ENCODE data around the gene ITGB1BP1. TPM values are rescaled to one million over a fixed set of nuclear protein-coding genes. Genes with fewer than 3 reads are reported as not detected.
A peak's percentile ranks its signal among the peaks of the same experiment; 100 is the strongest.
"Not testable (repeated sequence)": the region's sequence is repeated elsewhere in the genome, so short reads cannot be mapped to it uniquely, and the experiment has no call there.

ITGB1BP1 gene
- total RNA-seq, 2 donors from 2014 or later, result 132 to 167 TPM

DNA sequence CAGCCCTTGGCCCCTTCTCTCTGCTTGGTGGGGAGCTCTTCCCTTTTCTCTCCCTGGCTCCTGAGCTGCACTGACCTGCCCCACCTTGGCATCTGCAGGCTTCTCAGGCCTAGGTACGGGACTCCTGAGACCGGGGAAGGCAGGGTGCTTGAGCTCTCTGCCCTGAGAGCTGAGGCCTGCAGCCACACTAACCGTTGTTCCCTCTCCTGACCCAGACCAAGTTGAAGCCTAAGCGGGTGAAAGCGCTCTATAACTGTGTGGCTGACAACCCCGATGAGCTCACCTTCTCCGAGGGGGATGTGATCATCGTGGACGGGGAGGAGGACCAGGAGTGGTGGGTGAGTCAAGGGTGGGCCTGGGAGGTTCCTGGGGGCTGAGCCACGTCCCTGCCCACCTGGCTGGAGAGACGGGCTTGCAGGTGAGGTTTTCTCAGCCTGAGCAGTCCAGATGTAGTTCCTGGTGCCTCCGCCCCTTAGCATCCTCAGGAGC, 22.2 kb downstream of the ITGB1BP1 start:
- Mint-ChIP-seq H3K9me3 (no peaks in the 10 kb centered on the region), H3K36me3 (no peaks in the 10 kb centered on the region), H3K27ac (no peak overlapping the region), H3K27me3 (no peaks in the 10 kb centered on the region), H3K4me3 (no peak overlapping the region), H3K4me1 (ENCODE audit: low read depth in 2 of 2) (no peaks in the 10 kb centered on the region)
- ATAC-seq (peak in 1 of 2 donors; percentile 28), DNase-seq (ENCODE audit: low spot score) (no peak)

DNA sequence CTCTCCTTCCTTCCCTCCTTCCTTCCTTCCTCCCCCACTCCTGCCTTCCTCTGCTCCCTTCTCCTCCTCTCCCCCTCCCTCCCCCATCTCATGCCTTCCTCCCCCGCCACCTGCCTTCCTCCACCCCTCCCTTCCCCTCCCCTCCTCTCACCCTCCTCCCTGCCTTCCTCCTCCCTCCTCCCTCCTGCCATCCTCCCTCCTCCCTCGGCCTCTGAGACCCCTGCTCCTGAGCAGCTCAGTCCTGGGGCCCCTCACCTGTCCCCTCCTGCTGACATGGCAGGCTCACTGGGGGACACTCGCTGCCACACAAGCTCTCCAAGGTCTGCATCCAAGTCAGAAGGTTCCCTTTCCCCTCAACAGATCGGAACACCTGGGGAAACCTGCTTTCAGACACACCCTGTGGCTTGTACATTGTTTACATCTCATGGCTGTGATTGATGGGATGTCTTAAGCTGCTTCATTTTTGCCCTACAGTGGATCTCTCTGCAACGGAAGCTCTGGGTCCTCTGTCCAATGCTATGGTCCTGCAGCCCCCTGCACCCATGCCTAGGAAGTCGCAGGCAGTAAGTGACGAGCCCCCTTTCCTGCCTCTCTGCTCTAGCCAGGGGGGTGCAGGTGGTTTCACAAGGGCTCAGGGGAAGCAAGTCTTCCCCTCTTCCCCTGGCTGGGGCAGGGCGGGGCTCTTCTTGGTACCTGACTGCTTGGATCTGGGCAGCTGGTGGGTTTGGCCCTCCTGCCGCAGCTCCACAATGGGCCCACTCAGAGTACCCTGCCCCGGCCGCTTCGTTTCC, 22.9 kb downstream of the ITGB1BP1 start:
- Mint-ChIP-seq H3K36me3 (no peaks in the 10 kb centered on the region), H3K9me3 (no peaks in the 10 kb centered on the region), H3K27ac (no peak overlapping the region), H3K4me3 (no peak overlapping the region), H3K27me3 (no peaks in the 10 kb centered on the region), H3K4me1 (ENCODE audit: low read depth in 2 of 2) (no peaks in the 10 kb centered on the region)
- no peak for ATAC-seq
- DNase-seq (ENCODE audit: low spot score), result no peak

DNA sequence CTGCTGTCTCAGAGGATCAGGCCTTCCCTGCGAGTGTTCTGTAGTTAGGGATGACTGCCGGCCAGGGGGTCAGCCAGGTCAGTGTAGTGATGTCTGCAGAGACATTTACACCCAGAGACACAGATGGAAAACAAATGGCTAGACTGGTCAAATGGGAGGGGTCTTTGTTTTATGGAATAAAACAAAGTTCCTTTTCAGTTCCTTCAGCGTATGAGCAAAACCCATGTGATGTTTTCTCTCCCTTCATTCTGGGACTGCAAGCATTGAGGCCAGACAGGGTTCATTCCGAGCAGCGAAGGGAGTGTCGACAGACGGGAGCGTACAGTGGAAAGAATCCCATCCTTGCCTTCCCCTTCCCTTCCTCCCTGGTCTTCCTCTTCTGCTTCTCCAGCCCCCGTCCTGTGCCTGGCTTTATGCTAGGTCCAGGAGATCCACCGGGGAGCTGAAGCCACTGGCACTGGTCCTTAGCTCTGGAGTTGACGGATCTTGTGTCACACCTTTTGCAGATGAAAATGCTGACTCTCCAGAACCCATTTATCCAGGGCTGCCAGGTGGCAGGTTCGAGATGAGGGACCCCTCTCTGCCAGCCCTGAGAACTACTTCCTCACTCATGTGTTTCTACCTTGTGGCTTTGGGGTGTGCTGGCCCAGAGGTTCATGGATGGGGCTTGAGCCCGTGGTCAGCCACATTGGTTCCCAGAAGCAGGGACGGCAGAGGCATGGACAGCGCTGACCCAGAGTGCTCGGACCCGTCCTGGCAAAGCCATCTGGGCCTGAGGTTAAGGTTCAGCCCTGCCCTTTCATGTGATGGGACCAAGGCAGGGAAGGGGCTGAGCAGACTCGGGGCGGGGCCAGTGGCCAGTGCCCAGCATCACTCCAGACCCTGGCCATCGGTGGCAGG, 24.2 kb downstream of the ITGB1BP1 start:
- Mint-ChIP-seq H3K9me3 (no peaks in the 10 kb centered on the region), H3K27me3 (no peaks in the 10 kb centered on the region)
- ATAC-seq, result no peak

DNA sequence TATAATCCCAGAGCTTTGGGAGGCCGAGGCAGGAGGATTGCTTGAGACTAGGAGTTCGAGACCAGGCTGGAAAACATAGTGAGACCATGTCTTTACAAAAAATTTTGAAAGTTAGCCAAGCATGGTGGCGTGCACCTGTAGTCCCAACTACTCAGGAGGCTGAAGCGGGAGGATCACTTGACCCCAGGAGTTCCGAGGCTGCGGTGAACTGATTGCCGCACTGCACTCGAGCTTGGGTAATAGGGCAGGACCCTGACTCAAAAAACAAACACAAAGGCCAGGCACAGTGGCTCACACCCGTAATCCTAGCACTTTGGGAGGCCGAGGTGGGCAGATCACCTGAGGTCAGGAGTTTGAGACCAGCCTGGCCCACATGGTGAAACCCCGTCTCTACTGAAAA, 25.1 kb downstream of the ITGB1BP1 start:
- H3K27ac Mint-ChIP-seq; H3K4me1 Mint-ChIP-seq (ENCODE audit: low read depth in 2 of 2); H3K4me3 Mint-ChIP-seq; DNase-seq (ENCODE audit: low spot score); H3K9me3 Mint-ChIP-seq; H3K36me3 Mint-ChIP-seq; H3K27me3 Mint-ChIP-seq; ATAC-seq: not testable (repeated sequence)

More for the DNA sequence above, 24.2 kb downstream of the ITGB1BP1 start:
- Mint-ChIP-seq H3K4me3 (no peak overlapping the region), H3K36me3 (no peaks in the 10 kb centered on the region), H3K27ac (no peak overlapping the region), H3K4me1 (ENCODE audit: low read depth in 2 of 2) (no peaks in the 10 kb centered on the region)
- no peak for DNase-seq (ENCODE audit: low spot score)

DNA sequence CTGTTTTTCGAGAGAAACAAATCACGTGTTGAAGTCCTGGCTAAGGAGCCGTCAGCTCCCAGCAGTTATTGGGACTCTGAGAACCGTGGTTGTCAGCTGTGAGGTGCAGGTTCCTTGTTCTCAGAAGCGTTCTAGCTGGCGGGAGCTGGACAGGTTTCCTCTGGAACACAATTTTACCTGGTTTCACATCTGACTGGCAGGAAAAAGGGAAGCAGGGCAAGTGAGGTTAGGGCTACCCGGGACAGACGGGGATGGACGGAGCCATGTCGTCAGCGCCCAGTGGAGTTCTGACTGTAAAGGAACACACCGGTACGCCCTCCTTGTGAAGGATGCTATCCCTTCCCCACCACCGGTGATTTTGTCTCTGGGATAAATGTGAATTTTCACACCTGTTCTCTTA, 26.1 kb downstream of the ITGB1BP1 start:
- Mint-ChIP-seq H3K36me3 (no peaks in the 10 kb centered on the region), H3K4me1 (ENCODE audit: low read depth in 2 of 2) (no peaks in the 10 kb centered on the region), H3K27me3 (no peaks in the 10 kb centered on the region), H3K27ac (no peak overlapping the region), H3K9me3 (no peaks in the 10 kb centered on the region), H3K4me3 (no peak overlapping the region)
- DNase-seq (ENCODE audit: low spot score) (no peak), ATAC-seq (no peak)

DNA sequence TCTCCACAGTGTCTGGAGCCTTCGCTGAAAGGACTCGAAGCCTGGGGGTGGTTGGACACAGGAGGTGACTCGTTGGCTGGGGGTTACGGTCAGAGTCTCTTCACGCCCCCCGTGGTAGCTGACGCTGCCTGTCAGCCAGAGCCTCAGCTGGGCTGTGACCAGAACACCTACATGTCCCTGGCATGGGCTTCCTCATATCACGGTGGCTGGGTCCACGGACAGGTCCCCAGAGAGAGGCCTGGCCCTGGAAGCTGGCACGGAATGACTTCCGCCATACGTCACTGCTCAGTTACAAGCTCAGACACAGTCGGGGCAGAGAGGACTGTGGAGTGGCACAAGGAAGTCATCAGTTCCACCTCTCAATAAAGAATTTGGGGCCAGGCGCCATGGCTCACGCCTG, 28.5 kb downstream of the ITGB1BP1 start:
- Mint-ChIP-seq H3K4me3 (no peak overlapping the region), H3K4me1 (ENCODE audit: low read depth in 2 of 2) (no peaks in the 10 kb centered on the region), H3K36me3 (no peaks in the 10 kb centered on the region), H3K27ac (no peak overlapping the region), H3K27me3 (no peaks in the 10 kb centered on the region), H3K9me3 (no peaks in the 10 kb centered on the region)
- ATAC-seq, result no peak
- DNase-seq (ENCODE audit: low spot score), result no peak

DNA sequence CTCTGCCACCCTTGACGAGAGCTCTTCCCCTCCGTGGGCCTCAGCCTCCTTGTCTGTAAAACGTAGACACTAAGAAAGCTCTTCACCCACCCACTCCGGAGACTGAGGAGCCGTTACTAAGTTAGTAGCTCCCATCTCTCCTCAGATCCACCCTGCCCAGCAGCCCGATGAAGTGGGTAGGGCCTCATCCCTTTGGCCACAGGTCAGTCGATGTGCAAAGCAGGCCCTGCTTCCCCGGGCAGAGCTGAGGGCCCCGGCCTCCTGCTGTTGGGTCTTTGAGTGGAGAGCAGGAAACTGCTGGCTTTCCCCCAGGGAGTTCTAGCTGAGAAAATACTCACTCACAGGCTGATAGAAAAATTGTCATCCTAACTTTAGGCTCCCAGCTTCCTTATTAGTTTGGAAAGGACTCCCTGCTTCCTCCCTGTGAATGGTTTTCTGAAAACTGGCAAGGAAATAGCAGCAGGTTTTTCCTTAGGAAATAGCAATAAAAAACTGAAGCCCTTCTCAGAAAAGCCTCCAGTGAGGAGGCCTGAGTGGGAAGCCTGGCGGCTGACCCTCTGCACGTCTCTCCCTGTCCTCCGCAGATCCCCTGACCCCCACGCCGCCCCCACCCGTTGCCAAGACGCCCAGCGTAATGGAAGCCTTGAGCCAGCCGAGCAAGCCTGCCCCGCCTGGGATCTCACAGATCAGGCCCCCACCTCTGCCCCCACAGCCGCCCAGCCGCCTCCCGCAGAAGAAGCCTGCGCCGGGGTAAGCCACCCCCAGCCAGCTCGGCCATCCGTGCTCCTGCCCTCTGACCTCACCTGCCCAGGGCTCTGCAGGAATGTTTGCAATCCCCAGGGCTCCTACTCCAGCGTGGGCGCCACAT, 30.2 kb downstream of the ITGB1BP1 start:
- no peaks in the 10 kb centered on the region for H3K36me3 Mint-ChIP-seq
- ATAC-seq (no peak), DNase-seq (ENCODE audit: low spot score) (no peak)
- no peaks in the 10 kb centered on the region for H3K9me3 Mint-ChIP-seq
- H3K27me3 Mint-ChIP-seq, result no peaks in the 10 kb centered on the region
- H3K27ac Mint-ChIP-seq, result no peak overlapping the region
- no peaks in the 10 kb centered on the region for H3K4me1 Mint-ChIP-seq (ENCODE audit: low read depth in 2 of 2)
- no peak overlapping the region for H3K4me3 Mint-ChIP-seq

DNA sequence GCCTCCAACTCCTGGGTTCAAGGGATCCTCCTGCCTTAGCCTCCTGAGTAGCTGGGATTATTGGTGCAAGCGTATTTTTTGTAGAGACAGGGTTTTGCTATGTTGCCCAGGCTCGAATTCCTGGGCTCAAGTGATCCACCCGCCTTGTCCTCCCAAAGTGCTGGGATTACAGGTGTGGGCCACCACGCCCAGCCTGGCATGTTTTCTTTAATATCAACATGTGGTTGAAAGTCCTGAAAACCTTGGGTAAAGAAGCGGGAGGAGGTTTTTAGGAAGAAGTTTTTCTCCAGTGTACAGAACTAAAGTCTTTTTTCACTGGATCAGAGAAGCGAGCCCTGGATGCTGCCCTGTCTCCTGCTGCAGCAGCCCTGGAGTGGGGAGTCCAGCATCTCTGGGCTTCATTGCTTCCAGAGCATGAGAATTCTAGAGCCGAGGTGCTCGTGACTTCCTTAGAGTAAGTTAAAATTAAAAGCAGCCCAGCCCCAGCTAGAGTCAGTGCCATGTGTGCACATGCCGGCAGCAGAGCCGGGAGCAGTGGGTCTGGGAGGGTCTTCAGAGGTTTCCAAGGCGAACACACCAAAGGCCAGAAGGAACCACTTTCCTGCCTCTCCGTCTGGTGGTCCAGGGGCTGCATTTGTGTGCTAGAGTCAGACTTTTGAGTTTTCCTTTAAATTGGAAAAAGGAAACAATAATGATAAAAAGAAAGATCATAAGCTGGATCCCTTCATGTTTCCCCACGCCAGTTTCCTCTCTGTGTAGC, 31.2 kb downstream of the ITGB1BP1 start:
- ATAC-seq, result no peak
- H3K27me3 Mint-ChIP-seq, result no peaks in the 10 kb centered on the region
- H3K36me3 Mint-ChIP-seq, result no peaks in the 10 kb centered on the region
- no peak overlapping the region for H3K4me3 Mint-ChIP-seq
- no peak for DNase-seq (ENCODE audit: low spot score)
- H3K9me3 Mint-ChIP-seq, result no peaks in the 10 kb centered on the region
- H3K27ac Mint-ChIP-seq, result no peak overlapping the region
- H3K4me1 Mint-ChIP-seq (ENCODE audit: low read depth in 2 of 2), result no peaks in the 10 kb centered on the region

DNA sequence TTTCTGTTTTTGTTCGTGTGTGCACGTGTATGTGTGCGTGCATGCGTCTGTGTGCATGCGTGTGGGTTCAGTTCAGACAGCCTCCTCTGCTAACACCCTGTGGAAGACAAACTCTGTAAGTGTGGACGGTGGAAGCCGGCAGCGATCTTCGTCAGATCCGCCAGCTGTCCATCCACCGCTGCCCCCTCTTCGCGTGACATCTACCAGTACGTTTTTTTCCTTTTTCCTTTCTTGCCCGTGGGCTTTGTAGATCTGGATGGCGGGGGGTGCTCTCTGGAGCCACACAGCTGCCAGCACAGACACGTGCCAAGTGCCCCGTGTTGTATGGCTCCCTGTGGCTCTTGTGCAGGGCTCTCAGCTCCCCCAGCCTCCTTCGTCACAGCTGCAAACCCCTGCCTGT, 32.3 kb downstream of the ITGB1BP1 start:
- Mint-ChIP-seq H3K27me3 (no peaks in the 10 kb centered on the region), H3K27ac (no peak overlapping the region), H3K9me3 (no peaks in the 10 kb centered on the region), H3K36me3 (no peaks in the 10 kb centered on the region), H3K4me1 (ENCODE audit: low read depth in 2 of 2) (no peaks in the 10 kb centered on the region), H3K4me3 (no peak overlapping the region)
- DNase-seq (ENCODE audit: low spot score), result no peak
- no peak for ATAC-seq

DNA sequence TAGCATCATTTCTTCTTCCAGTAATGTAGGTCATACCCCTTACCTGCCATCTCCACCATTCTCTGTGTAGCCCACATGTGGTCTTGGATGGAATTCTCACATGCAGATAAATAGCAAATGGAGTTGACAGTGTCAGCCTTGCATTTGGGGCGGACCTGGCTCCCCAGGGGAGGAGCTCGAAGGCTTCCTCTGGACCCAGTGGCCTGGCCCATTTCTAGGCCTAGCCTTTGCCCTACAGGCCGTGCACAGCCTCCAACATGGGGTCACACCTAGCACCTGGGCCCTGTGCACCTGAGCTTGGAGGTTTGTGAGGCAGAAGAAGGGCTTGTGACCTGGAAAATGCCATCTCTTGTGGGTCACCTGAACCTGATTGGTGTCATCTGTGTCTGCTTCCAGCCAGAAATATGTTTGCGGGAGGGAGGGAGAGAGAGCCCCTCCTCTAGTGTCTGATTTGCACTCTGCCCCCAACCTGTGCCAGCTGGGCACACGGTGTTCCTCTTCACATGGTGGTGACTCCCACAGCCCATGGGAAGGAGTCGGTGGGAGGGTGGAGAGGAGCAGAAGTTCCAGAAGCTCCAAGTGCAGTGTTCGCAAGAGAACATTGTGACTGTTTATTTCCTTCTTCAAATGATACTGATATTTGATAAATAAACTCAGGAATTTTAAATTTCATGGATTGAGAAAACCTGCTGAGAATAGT, 33.0 kb downstream of the ITGB1BP1 start:
- H3K27ac Mint-ChIP-seq, result no peak overlapping the region
- DNase-seq (ENCODE audit: low spot score), result no peak
- no peak for ATAC-seq
- no peaks in the 10 kb centered on the region for H3K9me3 Mint-ChIP-seq
- H3K4me1 Mint-ChIP-seq (ENCODE audit: low read depth in 2 of 2), result no peaks in the 10 kb centered on the region
- no peak overlapping the region for H3K4me3 Mint-ChIP-seq
- no peaks in the 10 kb centered on the region for H3K27me3 Mint-ChIP-seq
- no peaks in the 10 kb centered on the region for H3K36me3 Mint-ChIP-seq

DNA sequence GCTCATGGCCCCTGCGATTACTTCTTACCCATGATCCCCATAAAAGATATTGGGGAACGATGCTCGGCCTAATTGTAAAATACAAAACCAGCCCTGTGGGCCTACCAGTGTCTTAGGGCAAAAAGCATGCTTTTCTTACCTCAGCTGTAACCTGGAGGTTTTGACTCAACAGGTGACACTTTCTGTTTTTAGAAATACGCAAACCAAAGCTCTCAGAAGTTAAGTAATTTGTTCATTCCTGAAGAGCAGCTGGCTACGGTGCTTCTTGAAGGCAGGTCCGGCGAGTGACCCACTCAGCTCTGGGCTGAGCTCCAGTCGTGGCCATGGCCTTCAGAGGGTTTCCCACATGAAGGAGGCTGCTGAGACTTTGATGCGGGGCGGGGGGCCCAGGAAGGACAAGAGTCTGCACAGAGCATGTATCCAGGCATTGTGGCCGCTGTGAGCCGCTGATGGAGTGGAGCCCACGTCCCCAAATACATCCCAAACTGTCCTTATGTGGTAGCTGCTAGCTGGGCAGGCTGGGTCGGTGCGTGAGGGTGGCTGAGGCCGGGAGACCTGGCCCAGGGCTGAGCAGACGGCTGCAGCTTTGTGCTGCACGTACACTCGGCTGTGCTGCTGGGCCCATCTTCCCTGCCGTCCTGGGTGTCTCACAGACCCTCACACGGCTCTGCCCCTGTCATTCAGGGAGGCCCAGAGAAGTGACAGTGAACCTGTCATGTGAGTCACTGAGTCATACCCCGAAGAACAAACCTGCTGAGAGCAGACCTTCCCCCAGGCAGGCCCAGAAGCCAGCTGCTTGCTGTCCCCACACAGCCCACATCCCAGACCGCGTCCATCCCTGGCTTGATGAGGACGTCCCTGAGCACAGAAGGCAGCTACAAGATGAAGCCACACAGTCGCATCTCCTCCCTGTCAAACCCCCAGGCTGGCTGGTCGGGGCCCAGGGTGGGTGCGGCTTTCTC, 34.1 kb downstream of the ITGB1BP1 start:
- H3K27ac Mint-ChIP-seq, result no peak overlapping the region
- DNase-seq (ENCODE audit: low spot score) (no peak), ATAC-seq (peak; percentile 23 to 33)
- H3K4me3 Mint-ChIP-seq, result no peak overlapping the region
- no peaks in the 10 kb centered on the region for H3K4me1 Mint-ChIP-seq (ENCODE audit: low read depth in 2 of 2)
- H3K9me3 Mint-ChIP-seq, result no peaks in the 10 kb centered on the region
- H3K36me3 Mint-ChIP-seq, result no peaks in the 10 kb centered on the region
- no peaks in the 10 kb centered on the region for H3K27me3 Mint-ChIP-seq

DNA sequence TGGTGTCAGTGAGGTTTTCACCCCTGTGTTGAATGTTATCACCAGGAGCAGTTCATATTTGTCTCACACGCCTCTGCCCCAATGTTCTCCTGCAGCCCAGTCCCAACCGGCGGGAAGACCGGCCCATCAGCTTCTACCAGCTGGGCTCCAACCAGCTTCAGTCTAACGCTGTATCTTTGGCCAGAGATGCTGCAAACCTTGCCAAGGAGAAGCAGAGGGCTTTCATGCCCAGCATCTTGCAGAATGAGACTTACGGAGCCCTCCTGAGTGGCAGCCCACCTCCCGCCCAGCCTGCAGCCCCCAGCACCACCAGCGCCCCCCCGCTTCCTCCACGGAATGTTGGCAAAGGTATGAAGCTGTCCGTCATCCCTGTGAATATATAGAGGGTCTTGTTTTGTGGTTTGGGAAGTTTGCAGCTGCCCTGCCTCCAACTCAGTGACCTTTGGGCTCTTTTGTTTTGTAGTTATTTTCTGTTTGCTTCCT, 35.1 kb downstream of the ITGB1BP1 start:
- Mint-ChIP-seq H3K4me3 (no peak overlapping the region), H3K36me3 (no peaks in the 10 kb centered on the region), H3K27me3 (no peaks in the 10 kb centered on the region), H3K27ac (no peak overlapping the region), H3K9me3 (no peaks in the 10 kb centered on the region), H3K4me1 (ENCODE audit: low read depth in 2 of 2) (no peaks in the 10 kb centered on the region)
- no peak for DNase-seq (ENCODE audit: low spot score)
- ATAC-seq, result no peak
